GM12892 (cell line): Measurements from ENCODE around the gene E2F6.

Source experiments
- POLR2A ChIP-seq: IDR thresholded peaks from 2 replicates; pipeline ENCODE4 v1.6.1; 2011; ENCODE audit warnings: low read depth, low read length, control low read depth
- POLR2AphosphoS5 ChIP-seq: IDR thresholded peaks from 2 replicates; pipeline ENCODE4 v1.6.1; 2011; ENCODE audit warnings: low read depth, low read length, control low read depth
- TAF1 ChIP-seq: IDR thresholded peaks from 2 replicates; pipeline ENCODE4 v1.6.1; 2011; ENCODE audit warnings: low read depth, mild to moderate bottlenecking, control low read depth, low read length, borderline replicate concordance

- no peak for TF ChIP-seq POLR2AphosphoS5
- no peak for TF ChIP-seq POLR2A
- TF ChIP-seq TAF1 = no peak
These were observed 16.0 kb upstream of the E2F6 start for GRCh38 chr2:11481789-11482472.
